H7 (cell line): ENCODE results near the gene GMDS. TPM values are rescaled to one million over a fixed set of nuclear protein-coding genes. Genes with fewer than 3 reads are reported as not detected.

Source experiments
- DNase-seq: peaks from one replicate; pipeline ENCODE4 v3.0.0; 2012
- H3K27me3 ChIP-seq: 2 replicates; pipeline ENCODE4 v1.6.0; 2011; ENCODE audit warnings: mild to moderate bottlenecking, low read length; ENCODE audit not compliant: control insufficient read depth, insufficient read depth
- H3K36me3 ChIP-seq: replicated peaks from 2 replicates; pipeline ENCODE4 v1.5.1; 2011; ENCODE audit warnings: low read length; ENCODE audit not compliant: control insufficient read depth, insufficient read depth
- H3K4me3 ChIP-seq: 2 replicates; pipeline ENCODE4 v1.5.1; 2011; ENCODE audit warnings: low read depth, mild to moderate bottlenecking, control low read depth, low read length, moderate library complexity; ENCODE audit not compliant: insufficient read depth
- total RNA-seq: library from RNA; depleted of rRNA; stranded (reverse); fragments of >200 nt; shearing (Covaris generic); gene quantifications from 2 replicates; pipeline ENCODE4 v1.2.3, GENCODE V29; 2014

The GMDS gene
- total RNA-seq, 1 experiment from 2014 or later: 9.0 TPM

DNA sequence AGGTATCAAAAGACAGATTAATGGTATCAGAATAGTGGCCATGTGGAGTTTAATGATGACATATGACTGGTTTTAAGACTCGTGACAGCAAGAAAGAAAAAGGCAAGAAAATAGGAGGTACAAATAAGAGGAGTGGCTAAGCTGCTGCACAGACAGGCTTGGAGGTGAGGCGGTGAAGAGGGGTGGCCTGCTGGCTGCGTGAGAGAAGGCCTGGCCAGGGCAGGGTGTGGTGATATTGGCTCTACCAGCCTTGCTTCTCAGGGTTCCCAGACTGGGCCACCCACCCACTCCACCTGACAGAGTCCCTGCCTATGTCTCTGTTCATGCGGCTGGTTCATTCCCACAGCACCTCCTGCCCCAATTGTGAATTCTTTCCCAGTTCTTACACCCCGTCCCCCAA, 529.0 kb downstream of the GMDS start:
- no peak for DNase-seq
- no peaks in the 10 kb centered on the region for H3K36me3 ChIP-seq
- no peaks in the 10 kb centered on the region for H3K27me3 ChIP-seq
- no peak overlapping the region for H3K4me3 ChIP-seq

DNA sequence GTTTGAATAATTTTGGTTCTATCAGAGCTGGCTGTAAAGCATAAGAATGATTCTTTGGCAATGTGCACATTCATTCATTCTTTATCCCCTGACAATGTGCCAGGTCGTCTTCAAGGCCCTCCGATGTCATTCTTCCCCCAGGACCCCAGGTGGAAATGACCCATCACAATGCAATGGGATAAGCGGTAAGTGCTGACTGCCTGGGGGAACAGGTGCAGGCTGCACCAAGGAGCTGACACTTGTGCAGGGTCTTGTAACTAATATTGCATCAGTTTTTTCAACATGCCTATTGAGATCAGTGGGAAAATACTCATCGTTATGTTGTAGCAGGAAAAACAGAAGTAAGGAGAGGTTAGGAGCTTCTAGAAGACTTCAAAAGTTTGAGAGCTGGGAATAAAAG, 530.1 kb downstream of the GMDS start:
- Histone ChIP-seq H3K27me3 (no peaks in the 10 kb centered on the region), H3K36me3 (no peaks in the 10 kb centered on the region), H3K4me3 (no peak overlapping the region)
- DNase-seq: no peak

DNA sequence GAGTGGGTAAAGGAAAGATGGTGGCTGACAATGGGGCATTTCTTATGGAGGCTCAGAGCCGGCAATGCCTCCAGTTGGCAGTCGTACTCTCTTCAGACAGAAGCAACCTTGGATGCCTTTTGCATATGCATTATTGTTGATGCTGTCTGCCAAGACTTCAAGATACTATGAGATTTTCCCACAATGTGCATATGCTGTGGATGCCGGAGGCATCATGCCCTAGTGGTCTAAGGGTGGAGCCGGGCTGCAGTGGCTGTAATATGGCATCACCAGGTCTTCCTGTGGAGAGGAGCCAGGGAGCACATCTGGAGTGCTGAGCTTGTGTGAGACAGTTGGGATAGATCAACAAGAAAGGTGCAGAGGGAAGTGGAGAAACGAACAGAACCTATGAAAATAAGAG, 530.8 kb downstream of the GMDS start:
- no peak for DNase-seq
- Histone ChIP-seq H3K36me3 (no peaks in the 10 kb centered on the region), H3K27me3 (no peaks in the 10 kb centered on the region), H3K4me3 (no peak overlapping the region)

DNA sequence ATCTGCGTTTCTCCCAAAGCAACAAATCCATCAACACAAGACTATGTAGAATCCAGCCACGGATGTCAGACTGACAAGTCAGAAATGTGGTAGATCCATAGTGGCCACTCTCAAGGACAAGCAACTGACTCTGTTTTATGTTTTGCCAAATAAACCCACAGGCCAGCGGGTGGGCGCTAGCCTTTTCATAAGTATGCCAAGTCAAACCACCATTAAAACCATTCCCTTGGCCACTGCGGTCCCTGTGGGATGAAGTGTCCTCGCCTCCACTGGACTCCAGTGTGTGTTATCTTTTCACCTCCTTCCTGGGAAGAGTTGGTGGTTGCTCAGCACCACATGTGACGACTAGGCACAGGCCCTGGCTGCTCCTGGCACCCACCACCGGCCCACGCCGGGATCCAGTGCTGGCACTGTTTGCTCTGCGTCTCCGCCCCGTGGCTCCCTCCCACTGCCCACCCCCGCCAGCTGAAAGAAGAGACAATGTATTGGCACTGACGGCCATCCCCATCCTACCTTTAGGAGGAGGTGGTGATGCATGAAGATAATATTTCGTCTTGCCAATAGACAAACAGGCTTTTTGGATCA, 532.3 kb downstream of the GMDS start:
- Histone ChIP-seq H3K27me3 (no peaks in the 10 kb centered on the region), H3K36me3 (no peaks in the 10 kb centered on the region), H3K4me3 (no peak overlapping the region)
- no peak for DNase-seq

DNA sequence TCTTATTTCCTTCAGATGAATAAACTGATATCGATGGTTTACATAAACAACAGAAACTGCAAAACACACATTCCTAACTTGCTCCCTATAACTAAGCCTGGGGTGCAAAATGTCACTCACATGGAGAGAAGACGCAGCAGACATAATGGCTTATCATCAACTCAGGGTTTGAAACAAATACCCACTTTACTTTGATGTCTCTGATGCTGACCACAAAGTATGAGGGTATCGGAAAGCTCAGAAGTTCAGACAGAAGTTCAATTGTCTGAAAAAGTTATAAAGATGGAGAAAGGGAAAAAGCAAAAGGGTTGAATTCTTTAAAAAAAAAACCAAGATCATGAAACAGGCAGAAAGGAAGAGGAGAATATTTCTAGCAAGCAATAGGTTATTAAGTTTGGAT, 533.0 kb downstream of the GMDS start:
- Histone ChIP-seq H3K36me3 (no peaks in the 10 kb centered on the region), H3K4me3 (no peak overlapping the region), H3K27me3 (no peaks in the 10 kb centered on the region)
- no peak for DNase-seq

DNA sequence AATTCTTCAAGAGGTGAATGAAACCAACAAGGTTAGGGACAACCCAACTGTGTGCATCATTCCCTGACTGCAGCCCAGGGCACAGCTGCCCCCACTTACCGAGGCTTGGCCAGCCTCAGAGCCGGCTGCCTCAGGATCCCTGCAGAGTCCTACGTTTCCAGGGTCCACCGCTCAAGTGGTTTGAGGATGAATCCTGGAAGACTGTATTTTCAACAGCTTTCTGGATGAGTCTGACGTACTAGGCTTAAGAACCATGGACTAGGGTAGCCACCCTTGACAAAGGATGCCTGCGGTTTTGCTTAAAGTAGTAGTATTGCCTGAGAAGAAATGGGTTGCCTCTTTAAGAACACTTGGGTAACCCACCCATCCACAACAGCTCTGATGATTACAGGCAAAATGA, 534.3 kb downstream of the GMDS start:
- no peak for DNase-seq
- Histone ChIP-seq H3K27me3 (no peaks in the 10 kb centered on the region), H3K4me3 (no peak overlapping the region), H3K36me3 (no peaks in the 10 kb centered on the region)

DNA sequence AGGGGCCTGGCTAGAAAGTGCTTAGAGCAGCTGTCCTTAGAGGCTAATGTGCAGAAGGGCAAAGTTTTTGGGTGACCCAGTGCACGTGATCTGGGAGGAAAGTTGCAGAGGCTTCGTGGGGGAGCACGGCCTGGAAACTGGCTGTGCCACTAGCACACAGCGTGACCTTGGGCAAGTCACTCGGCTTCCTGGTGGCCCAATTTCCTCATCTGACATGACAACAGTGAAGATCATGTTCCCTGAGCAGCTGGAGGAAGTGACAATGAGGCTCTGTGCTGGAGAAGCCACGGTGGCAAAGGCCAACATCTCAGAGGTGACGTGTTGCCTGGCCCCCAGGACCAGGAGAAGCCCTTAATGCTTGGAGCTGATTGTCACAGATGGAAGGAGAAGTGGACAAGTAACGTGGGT, 536.2 kb downstream of the GMDS start:
- Histone ChIP-seq H3K36me3 (no peaks in the 10 kb centered on the region), H3K4me3 (no peak overlapping the region), H3K27me3 (no peaks in the 10 kb centered on the region)
- no peak for DNase-seq

DNA sequence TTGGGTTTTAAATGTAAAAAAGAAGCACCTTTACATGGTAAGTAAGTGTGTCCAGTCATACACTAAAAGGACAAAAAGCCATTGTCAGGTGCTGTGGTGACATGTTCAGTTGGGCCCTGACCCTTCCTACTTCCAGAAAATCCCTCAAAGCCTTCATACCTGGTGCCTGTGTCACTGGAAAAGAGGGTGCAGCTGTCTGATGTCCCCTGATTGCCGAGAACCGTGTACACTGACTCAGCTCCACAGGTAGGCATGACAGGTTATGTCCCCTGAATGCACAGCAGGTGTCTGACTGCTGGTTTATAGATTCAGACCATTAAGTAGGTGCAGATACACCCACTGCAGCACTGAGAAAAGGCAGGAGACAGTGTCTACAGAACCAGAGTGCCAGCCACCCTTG, 536.6 kb downstream of the GMDS start:
- no peaks in the 10 kb centered on the region for H3K36me3 ChIP-seq
- no peaks in the 10 kb centered on the region for H3K27me3 ChIP-seq
- no peak for DNase-seq
- H3K4me3 ChIP-seq: no peak overlapping the region

DNA sequence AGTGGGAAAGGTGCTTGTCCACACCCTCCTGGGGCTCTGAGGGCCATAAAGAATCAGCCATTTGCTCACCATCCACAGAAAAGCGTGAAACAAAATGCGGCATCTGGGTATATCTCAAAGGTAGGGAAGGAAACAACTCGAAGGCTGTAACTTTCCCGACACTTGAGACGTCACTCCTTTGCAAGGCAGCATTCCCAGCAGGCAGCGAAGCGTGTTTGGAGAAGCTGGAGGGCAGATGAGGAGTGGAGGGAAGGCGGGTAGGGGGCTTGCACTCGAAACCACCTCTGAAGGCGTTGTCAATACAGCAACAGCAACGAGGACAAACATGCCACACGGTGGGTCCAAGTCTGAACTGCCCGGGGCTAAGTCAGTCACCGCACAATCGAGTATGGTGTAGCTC, 537.3 kb downstream of the GMDS start:
- Histone ChIP-seq H3K27me3 (no peaks in the 10 kb centered on the region), H3K4me3 (no peak overlapping the region), H3K36me3 (no peaks in the 10 kb centered on the region)
- DNase-seq: no peak

DNA sequence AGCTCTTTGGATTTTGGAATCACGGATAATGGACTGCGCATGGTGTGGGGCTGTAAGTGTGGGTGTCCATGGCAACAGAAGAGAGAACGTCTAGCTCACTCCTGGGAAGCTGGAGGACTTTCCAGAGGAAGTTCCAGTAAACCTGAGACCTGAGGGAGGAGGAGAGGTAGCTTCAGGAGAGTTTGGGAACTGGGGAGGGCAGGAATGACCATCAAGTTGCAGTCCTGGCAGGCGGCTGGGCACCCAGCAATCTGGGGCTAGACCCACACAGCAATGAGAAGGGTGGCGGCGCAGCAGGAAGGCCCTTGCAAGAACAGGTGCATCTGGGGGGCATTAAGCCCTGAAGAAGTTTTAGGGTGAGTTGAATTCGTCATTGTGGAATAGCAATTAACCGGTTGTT, 539.8 kb downstream of the GMDS start:
- Histone ChIP-seq H3K27me3 (no peaks in the 10 kb centered on the region), H3K36me3 (no peaks in the 10 kb centered on the region), H3K4me3 (no peak overlapping the region)
- no peak for DNase-seq

DNA sequence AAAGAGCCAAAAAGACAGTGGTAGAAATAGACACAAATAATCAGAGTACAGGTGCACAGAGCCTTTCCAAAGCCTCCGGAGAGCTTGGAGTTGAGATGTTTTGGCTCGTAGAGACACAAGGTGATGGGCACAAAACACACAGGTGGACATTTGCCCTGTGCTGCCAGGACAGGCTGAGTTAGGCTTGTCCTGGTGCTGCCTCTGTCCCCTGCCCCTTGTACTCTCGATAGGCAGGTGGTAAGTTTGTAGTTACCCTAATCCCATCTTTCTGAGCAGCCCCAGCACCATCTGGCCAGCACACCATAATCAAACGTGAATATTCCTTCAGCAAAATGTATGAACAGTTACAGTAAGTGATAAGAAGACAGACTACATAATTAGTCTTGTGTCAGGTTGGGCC, 540.2 kb downstream of the GMDS start:
- Histone ChIP-seq H3K27me3 (no peaks in the 10 kb centered on the region), H3K36me3 (no peaks in the 10 kb centered on the region), H3K4me3 (no peak overlapping the region)
- DNase-seq: no peak

DNA sequence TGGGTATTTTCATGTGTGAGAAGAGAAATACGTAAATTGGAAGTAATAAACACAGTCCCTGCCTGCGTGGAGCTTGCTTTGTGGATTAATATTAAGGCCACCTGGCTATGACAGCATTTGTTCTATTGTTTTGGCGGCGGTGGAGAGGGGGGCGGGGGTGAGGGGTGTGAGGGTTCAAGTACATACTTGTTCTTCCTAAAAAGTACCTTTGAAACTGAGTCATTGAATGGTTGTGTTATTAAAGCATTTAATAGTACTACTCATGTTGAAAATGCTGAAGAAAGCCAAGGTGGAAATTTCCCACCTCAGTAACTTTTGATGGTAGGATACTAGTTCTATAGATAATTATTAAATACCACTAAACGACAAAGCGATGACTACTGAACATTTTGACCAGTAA, 540.7 kb downstream of the GMDS start:
- no peak for DNase-seq
- Histone ChIP-seq H3K27me3 (no peaks in the 10 kb centered on the region), H3K4me3 (no peak overlapping the region), H3K36me3 (no peaks in the 10 kb centered on the region)

DNA sequence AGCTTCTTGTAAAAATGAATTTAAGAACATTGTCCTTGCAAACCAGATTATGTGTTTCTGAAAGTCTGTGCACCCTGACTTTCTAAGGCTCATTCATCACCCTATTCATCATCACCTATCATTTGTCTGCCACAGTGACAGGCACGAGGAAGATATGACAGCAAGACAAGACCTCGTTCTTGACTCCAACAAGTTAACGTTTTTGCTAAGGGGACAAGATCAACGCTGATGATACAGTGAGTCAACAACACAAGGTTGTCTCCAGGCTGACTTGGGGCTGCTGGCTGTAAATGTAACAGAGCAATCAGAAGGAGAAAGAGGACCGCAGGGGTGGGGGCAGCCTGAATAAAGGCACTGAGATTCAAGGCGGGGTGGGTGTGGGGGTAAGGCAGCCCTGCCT, 541.5 kb downstream of the GMDS start:
- no peaks in the 10 kb centered on the region for H3K36me3 ChIP-seq
- no peak for DNase-seq
- no peaks in the 10 kb centered on the region for H3K27me3 ChIP-seq
- no peak overlapping the region for H3K4me3 ChIP-seq

DNA sequence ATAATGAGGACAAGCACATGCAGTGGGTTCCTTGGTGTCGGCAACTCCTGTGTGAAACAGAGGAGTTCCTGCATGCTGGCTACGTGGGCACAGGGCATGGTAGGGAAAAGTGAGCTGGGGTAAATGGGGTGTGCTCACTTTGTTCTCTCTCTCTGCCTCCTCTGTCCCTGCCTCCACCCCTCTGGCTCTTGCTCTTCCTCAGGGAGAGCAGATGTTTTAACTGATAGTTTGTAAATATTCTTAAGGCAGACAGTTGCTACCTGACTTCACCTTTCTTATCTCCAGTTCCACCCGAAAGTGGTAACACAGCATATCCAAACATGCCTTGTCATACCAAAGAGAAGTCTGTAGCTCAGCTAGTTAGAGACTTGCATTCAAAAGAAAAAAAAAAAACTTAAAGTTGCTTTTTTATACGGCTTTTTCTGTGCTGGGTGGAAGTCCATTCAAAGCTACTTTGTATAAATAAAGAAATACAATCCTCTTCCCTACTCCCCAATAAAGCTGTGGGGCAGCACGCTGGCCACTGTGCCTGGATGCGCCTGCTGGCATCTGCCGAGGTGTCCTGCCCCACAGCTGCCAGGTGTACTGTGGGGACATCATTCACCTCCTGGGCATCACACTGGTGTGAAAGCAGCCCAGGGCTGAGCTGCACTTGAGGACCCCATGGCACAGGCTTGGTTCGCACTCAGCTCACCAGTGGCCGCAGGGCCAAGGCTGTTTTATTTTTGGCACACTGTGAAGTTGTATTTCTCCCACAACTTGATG, 542.1 kb downstream of the GMDS start:
- H3K27me3 ChIP-seq: no peaks in the 10 kb centered on the region

DNA sequence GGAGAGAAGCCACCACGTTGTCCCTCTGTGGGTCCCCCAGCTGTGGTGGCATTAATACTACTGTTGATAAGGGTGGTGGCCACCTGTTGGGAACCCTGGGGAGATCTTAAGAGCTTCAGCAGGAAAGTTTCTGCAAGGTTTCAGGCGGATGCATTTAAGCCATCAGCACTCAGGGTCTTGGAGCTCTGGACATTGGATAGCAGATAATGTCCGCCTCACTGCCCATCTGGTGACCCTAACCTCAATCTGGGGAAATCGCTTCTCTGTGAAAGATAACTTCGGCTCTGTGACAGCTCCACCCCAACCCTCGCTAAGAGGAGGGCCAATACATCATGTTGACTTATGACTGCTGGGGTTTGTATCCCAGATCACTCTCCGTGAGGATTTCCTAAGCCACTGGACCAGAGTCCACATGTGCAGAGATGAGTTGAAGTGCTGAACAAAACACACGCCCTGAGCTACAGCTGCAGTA, 542.8 kb downstream of the GMDS start:
- H3K36me3 ChIP-seq: no peaks in the 10 kb centered on the region
- H3K4me3 ChIP-seq: no peak overlapping the region
- DNase-seq: no peak
- H3K27me3 ChIP-seq: no peaks in the 10 kb centered on the region

More for the DNA sequence above, 542.1 kb downstream of the GMDS start:
- Histone ChIP-seq H3K4me3 (no peak overlapping the region), H3K36me3 (no peaks in the 10 kb centered on the region)
- DNase-seq: no peak
